Measurements from ENCODE around the gene TOMM22. TPM values are rescaled to one million over a fixed set of nuclear protein-coding genes. Genes with fewer than 3 reads are reported as not detected.

The TOMM22 gene
- polyA plus RNA-seq, 4 donors, result 64.1 to 107 (median 92.5) TPM

- no peak for DNase-seq (ENCODE audit: low read depth in 4 of 4, low spot score in 3 of 4)
These were observed 32.2 kb downstream of the TOMM22 start for GRCh38 chr22:38713921-38714320.

DNA sequence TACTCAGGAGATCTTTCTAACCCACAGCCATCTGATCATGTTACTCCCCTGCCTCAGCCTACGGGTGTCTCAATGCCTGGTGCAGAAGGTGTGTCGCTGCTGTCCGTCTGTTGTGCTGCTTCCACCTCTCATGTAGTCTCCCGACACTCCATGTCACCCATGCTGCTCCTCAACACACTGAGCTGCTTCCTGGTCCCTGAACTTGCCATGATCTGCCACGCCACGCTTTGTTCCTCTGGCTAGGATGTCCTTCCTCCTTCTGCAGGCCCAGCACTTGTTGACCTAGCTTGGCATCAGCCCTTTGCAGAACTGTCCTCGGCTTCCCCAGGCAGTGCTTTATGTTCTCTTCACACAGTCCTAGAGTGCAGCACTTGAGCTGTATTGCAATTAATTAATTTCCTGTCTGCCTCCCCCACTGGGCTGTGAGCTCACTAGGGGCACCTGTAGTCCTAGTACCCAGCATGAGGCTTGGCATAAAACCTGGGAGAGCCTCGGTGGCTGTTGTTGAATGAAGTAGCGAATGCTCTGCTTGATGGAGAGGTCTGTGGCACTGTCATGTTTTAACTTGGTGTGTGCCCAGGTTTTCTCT lies 33.5 kb downstream of the TOMM22 start:
- DNase-seq (ENCODE audit: low read depth in 4 of 4, low spot score in 3 of 4), result no peak

DNA sequence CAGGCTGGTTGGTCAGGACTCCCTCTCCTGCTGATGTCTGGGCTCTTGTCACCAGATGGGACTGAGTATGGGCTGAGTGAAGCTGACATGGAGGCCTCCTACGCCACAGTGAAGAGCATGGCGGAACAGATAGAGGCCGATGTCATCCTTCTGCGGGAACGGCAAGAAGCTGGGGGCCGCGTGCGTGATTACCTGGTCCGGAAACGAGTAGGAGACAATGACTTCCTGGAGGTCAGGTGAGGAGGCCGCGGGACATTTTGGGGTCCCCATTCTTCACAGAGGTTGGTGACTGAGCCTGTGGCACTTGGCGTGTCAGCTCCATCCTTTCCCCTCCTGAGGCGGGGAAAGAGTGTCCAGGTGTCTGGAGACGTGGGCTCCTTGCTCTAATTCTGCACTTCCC lies 34.1 kb downstream of the TOMM22 start:
- no peak for DNase-seq (ENCODE audit: low read depth in 4 of 4, low spot score in 3 of 4)

DNA sequence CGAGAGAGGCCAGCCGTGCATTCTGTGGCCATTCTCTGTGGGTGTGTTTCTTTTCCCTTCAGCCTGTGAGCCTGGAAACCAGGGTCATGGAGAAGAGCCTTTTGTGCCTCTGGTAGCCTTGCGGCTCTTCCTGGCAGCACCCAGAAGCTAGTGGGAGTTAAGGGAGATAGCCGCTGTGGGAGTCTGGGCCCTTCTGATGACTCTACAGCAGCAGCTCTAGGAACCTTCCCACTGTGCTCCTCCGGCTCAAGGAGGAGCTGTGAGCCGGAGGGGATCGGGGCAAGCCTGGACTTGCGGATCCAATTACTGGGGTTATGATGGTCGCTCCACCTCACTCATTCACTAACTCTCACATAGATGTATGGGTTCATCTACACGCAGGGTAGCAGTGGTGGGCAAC lies 34.5 kb downstream of the TOMM22 start:
- no peak for DNase-seq (ENCODE audit: low read depth in 4 of 4, low spot score in 3 of 4)

DNA sequence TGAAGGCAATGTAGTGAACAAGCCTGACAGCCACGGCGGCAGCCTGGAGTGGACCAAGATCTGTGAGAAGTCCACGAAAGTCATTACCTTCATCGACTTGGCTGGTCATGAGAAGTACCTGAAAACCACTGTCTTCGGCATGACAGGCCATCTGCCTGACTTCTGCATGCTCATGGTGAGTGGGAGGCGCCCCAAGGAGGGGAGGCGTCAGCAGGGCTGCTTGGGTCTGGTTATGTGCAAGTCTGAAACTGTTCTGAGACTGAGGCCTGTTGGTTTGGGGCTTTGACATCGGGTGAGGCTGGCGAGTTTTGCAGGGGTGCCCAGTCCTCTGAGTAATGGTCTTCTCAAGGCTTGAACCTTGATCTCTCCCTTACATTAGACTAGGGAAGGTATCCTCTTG lies 35.1 kb downstream of the TOMM22 start:
- DNase-seq (ENCODE audit: low read depth in 4 of 4, low spot score in 3 of 4), result no peak

DNA sequence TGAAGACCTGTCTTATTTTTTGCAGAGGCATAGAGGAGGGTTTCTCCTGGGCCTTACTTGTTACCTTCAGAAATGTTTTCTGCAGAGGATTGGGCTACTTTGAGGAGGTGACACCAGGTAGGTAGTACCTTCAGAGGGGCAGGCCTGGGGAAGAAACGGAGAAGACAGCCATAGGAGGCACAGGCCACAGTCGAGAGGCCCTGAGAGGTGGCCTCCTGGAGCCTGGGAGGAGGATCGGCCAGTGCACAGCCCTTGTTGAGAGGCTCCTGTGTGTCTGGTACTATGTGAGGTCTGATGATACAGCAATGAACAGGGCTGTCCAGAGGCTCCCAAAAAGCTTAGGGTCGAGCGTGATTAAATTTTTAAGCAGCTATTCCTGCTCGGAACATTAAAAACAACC lies 35.5 kb downstream of the TOMM22 start:
- DNase-seq (ENCODE audit: low read depth in 4 of 4, low spot score in 3 of 4), result no peak

GRCh38 chr22:38718414-38718813 lies 36.7 kb downstream of the TOMM22 start:
- no peak for DNase-seq (ENCODE audit: low read depth in 4 of 4, low spot score in 3 of 4)

- no peak for DNase-seq (ENCODE audit: low read depth in 4 of 4, low spot score in 3 of 4)
These were observed 37.4 kb downstream of the TOMM22 start for GRCh38 chr22:38719196-38719595.

GRCh38 chr22:38720350-38720749 lies 38.6 kb downstream of the TOMM22 start:
- DNase-seq (ENCODE audit: low read depth in 4 of 4, low spot score in 3 of 4), result no peak

DNA sequence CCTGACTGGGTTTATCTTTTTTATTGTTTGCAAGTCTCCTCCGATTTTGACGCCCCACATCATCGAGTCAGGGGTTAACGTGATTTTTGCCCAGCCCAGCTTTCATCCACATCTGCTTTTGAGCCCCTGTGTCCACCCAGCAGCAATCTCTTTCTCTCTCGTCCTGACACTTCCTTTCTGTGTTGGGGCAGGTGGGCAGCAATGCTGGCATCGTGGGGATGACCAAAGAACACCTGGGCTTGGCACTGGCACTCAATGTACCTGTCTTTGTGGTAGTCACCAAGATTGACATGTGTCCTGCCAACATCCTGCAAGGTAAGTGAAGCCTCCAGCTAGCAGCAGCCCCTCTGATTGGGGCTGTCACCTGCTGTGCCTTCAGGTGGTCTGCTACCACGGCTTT lies 39.8 kb downstream of the TOMM22 start:
- no peak for DNase-seq (ENCODE audit: low read depth in 4 of 4, low spot score in 3 of 4)

DNA sequence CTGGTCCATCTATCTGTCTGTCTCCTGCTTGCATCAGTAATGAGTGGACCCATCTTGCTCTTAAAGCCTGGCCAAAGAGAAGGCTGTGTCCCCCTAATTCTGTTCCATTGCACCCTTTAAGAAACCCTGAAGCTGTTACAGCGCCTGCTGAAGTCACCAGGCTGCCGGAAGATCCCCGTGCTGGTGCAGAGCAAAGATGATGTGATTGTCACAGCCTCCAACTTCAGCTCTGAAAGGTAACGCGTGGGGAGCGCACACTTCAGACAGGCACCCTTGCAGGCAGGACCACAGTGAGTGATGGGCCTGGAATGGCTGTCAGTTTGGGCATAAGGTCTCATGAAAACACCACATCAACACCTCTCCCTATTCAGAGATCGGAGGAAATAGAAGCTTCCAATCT lies 42.4 kb downstream of the TOMM22 start:
- DNase-seq (ENCODE audit: low read depth in 4 of 4, low spot score in 3 of 4), result no peak

DNA sequence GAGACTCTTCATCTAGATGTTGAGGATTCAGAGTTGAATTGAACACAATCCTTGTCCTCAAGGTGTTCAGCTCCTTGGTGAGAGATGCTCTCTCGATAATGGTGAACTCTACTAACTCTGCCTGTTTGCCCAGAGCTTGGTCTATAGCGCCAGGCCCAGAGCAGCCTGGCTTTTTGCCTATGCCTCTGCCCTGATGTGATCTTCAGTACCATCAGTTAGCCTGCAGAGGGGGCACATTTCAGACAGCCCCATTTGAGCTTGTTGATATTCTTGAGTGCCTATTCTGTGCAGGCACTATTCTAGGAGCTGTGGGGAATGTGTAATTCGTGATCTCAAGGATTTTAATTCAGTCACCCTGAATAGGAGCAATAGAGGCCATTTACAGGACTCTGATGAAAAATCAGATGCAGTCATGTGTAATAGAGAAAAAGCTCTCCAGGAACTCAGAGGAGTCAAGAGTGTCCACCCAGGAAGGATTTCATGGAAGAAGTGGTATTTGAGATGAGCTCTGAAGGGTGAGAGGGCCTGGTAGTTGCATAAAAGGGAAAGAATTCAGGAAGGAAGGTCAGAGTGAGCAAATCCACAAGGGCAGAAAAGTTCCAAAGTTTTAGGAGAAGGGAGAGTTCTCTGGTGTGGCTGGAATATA lies 43.3 kb downstream of the TOMM22 start:
- no peak for DNase-seq (ENCODE audit: low read depth in 4 of 4, low spot score in 3 of 4)

DNA sequence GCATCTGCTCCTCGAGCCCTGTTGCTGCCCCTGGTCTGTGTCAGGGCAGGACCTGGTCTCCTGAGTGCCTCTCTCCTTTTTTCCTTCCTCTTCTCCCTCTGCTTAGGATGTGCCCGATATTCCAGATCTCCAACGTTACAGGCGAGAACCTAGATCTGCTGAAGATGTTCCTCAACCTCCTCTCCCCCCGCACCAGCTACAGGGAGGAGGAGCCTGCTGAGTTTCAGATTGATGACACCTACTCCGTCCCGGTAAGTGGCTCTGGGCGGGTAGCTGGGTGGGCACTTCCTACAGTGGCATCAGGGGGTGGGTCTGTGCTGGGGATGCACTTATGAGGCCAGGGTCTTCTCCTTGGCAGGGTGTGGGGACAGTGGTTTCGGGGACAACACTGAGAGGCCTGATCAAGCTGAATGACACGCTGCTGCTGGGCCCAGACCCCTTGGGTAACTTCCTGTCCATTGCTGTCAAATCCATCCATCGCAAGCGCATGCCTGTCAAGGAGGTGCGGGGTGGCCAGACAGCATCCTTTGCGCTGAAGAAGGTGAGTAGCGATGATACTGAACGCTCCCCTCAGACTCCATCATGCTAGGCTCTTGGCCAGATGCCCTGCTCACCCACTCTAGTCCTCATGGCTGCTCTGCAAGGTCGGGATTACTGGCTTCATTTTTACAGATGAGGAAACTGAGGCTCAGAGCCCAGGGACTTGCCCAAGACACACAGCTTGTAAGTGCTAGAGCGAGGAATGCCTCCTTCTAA lies 44.3 kb downstream of the TOMM22 start:
- DNase-seq (ENCODE audit: low read depth in 4 of 4, low spot score in 3 of 4), result no peak

GRCh38 chr22:38727123-38727522 lies 45.4 kb downstream of the TOMM22 start:
- DNase-seq (ENCODE audit: low read depth in 4 of 4, low spot score in 3 of 4), result no peak

DNA sequence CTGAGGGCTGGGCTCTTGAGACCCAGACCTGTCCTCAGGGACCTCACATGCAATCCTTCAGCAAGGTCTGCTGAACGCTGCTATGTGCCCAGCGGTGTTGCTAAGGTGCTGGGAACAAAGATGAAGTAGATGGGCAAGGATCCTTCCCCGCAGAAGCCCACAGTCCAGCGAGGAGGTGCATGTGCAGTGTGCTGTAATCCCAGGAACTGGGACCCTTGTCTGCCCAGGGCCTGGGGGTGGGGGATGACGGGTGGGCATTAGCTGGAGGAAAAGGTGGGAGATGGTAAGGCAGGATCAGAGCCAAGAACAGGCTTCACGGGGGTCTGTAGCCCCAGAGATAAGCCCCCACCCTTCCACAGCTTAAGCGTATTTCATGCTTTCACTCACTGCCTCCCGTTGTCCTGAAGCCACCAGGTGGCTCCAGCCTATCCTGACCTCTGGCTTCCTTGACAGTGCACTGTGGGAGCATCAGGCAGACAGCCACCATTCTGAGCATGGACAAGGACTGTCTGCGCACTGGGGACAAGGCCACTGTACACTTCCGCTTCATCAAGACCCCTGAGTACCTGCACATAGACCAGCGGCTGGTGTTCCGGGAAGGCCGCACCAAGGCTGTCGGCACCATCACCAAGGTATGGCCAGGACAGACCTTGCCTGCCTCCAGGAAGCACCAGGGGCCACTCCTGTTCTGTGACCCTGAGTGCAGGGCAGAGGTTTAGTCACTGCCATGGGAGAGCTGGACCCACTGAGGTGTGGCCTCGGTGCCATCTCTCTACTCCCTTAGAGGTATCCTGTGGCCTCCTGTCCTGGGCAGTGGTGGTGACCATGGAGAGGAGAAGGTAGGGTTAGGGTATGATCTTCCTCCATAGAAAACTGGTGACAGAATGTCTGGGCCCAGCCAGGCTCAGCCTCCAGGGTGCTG lies 46.0 kb downstream of the TOMM22 start:
- DNase-seq (ENCODE audit: low read depth in 4 of 4, low spot score in 3 of 4), result no peak

DNA sequence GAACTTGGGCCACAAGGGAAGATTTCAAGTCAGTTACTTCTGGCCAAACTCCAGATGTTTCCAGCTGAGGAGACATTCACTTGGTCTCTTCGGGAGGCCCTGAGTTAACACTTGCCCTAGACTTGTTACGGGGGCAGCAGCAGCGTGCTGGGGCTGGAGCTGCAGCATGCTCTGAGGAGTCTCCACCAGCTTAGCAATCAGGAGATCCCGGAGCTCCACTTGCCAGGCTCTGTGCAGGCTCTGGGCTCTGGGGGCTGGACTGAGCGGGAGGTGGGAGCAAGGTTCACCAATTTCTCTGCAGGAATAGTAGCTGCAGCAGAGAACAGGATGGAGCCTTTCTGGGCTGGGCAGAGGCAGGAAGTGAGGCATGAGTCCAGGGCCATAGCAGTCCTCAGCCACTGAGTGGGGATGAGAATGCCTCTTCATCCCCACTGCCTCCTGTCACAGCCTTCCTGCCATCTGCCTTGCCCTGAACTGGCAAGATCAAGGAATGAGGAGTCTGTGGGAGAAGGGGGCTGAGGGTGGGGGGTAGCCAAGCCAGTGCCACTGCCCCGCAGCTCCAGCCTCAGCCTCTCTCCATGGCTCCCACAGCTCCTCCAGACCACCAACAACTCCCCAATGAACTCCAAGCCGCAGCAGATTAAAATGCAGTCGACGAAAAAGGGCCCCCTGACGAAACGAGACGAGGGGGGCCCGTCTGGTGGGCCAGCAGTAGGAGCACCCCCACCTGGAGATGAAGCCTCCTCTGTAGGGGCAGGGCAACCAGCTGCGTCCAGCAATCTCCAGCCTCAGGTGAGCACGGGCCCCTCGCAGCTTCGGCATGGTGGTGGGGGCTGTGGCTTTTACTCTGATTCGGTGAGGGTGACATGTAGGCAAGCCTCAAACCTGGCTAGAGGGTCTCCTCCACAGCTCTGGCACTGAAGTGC lies 47.4 kb downstream of the TOMM22 start:
- no peak for DNase-seq (ENCODE audit: low read depth in 4 of 4, low spot score in 3 of 4)

DNA sequence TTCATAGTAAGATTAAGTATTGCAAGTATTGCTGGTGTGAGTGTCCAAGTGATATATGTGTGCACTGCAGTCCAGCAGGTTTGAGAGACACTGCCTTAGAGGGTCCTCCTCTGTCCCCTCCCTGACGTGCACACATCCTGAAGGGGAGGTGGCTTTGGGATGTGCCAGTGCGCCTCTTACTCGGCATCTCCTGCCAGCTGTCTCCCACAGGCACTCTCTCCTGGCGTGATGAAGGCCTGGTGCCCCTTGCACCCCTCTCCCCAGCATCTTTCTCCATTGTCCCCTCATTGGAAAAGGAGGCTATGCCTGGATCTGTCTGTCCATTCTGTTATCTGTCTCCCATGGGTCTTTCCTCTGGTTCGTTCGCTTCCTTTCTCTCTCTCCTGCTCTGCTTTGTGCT lies 48.2 kb downstream of the TOMM22 start:
- DNase-seq (ENCODE audit: low read depth in 4 of 4, low spot score in 3 of 4), result no peak

GRCh38 chr22:38730411-38730871 lies 48.7 kb downstream of the TOMM22 start:
- DNase-seq (ENCODE audit: low read depth in 4 of 4, low spot score in 3 of 4), result no peak

DNA sequence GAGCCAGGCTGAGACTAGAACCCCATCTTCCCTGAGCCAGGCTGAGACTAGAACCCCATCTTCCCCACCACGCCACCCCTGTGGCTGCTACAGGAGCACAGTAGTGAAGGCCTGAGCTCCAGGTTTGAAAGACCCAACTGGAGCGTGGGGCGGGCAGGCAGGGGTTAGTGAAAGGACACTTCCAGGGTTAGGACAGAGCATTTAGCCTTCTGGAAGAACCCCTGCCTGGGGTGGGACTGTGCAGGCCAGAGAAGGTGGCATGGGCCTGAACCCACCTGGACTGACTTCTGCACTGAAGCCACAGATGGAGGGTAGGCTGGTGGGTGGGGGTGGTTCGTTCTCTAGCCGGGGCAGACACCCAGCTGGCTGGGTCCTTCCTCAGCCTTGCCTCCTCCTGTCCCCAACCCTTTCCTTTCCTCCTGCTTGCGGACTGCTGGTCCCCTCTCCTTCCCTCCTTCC lies 50.0 kb downstream of the TOMM22 start:
- no peak for DNase-seq (ENCODE audit: low read depth in 4 of 4, low spot score in 3 of 4)

Measured in left renal pelvis (tissue), 4 donors.